ENCODE measurements around the gene FHL3.

Gene FHL3

GRCh38 chr1:38012363-38013226 lies 7.3 kb upstream of the FHL3 start, which contains the start of gene UTP11:
Gene UTP11, plus strand, starts transcription at chr1:38012734. Its CDS starts 69 bp downstream, at chr1:38012803.
- peak; percentile 96 for DNase-seq (ENCODE audit: low spot score)

- no peak for DNase-seq (ENCODE audit: low spot score)
Measured at GRCh38 chr1:38009841-38010180, 4.5 kb upstream of the FHL3 start.

- DNase-seq (ENCODE audit: low spot score), result no peak
Measured at GRCh38 chr1:38009088-38009840, 4.0 kb upstream of the FHL3 start.

- no peak for DNase-seq (ENCODE audit: low spot score)
Measured at GRCh38 chr1:38006008-38006828, 904 bp upstream of the FHL3 start.

- DNase-seq (ENCODE audit: low spot score), result no peak
Measured at GRCh38 chr1:38004284-38005108, 818 bp downstream of the FHL3 start.

- DNase-seq (ENCODE audit: low spot score), result no peak
Measured at GRCh38 chr1:38003261-38004250, 1.8 kb downstream of the FHL3 start.

- peak; percentile 77 for DNase-seq (ENCODE audit: low spot score)
Measured at GRCh38 chr1:38000529-38001455, 4.5 kb downstream of the FHL3 start.

GRCh38 chr1:38000233-38000528 lies 5.1 kb downstream of the FHL3 start:
- DNase-seq (ENCODE audit: low spot score), result no peak

GRCh38 chr1:37999430-38000232 lies 5.7 kb downstream of the FHL3 start:
- DNase-seq (ENCODE audit: low spot score), result peak; percentile 42

- DNase-seq (ENCODE audit: low spot score), result no peak
Measured at GRCh38 chr1:37998913-37999429, 6.3 kb downstream of the FHL3 start.

- no peak for DNase-seq (ENCODE audit: low spot score)
Measured at GRCh38 chr1:37998089-37998808, 7.1 kb downstream of the FHL3 start.

- DNase-seq (ENCODE audit: low spot score), result no peak
Measured at GRCh38 chr1:37997256-37998088, 7.8 kb downstream of the FHL3 start.

- DNase-seq (ENCODE audit: low spot score), result peak; percentile 92
Measured at GRCh38 chr1:37995751-37996345, 9.5 kb downstream of the FHL3 start.

- DNase-seq (ENCODE audit: low spot score), result no peak
Measured at GRCh38 chr1:37994886-37995566, 10.3 kb downstream of the FHL3 start.

GRCh38 chr1:37989361-37989930 lies 15.9 kb downstream of the FHL3 start:
- DNase-seq (ENCODE audit: low spot score), result peak; percentile 44
